HG02981 (cell line): ENCODE measurements around the gene NLGN1.
A peak's percentile ranks its signal among the peaks of the same experiment; 100 is the strongest.
"Not testable (repeated sequence)": the region's sequence is repeated elsewhere in the genome, so short reads cannot be mapped to it uniquely, and the experiment has no call there.

ENCODE experiments used
- ATAC-seq: cut with Tn5 transposase; IDR thresholded peaks from one replicate; pipeline ENCODE4 v1.9.1; 2021; ENCODE audit warnings: mild to moderate bottlenecking, moderate library complexity; ENCODE audit not compliant: unreplicated experiment

NLGN1 gene

DNA sequence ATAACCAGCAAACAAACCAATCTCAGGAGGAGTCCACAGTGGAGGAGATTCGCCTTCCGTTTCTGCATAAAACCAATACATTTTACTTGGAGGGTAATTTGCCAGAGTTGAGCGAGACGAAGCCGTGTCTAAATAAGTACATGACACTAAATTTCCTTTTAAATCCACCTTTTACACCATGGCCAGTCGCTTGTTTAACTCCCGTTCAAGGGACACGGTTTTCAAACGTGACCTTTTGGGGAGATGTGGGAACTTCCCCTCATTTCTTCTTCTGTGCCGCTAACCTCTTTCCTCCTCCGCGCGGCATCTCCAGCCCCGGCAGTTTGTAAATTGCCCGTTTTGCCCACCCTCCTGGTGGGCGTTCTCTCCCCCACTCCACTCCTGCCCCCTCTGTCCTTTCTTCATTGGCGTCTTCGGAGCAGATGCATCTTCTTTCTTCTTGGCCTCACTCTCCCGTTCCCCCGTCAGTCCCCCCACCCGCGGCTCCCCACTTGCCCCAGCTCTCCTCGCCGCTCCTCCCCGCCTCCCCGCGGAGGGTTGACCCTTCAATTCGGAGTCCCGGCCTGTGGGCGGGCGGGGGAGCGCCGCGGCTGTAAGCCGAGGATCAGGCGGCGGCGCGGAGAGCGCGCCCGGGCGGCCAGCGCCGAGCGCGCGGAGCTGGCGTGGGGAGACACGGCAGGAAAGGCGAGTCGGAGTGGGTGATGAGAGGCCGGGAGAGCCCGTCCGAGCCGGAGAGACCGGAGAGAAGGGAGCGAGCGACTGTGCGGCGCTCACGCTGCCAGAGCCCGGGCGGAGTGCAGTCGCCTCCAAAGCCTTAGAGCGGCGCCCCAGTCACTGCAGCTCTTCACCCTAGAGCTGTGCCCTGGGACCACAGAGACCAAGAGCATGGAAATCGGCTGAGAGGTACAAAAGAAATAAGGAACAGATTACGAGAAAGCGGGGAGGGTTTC, at the start of gene NLGN1:
TSS of gene NLGN1 (plus strand) at position 584 of the 950 bp plus-strand sequence.
- no peak for ATAC-seq

GRCh38 chr3:173351886-173352285, 45.7 kb upstream of the NLGN1 start:
- ATAC-seq, result no peak

GRCh38 chr3:173353137-173353536, 44.4 kb upstream of the NLGN1 start:
- not testable (repeated sequence) for ATAC-seq

GRCh38 chr3:173354124-173354523, 43.4 kb upstream of the NLGN1 start:
- no peak for ATAC-seq

DNA sequence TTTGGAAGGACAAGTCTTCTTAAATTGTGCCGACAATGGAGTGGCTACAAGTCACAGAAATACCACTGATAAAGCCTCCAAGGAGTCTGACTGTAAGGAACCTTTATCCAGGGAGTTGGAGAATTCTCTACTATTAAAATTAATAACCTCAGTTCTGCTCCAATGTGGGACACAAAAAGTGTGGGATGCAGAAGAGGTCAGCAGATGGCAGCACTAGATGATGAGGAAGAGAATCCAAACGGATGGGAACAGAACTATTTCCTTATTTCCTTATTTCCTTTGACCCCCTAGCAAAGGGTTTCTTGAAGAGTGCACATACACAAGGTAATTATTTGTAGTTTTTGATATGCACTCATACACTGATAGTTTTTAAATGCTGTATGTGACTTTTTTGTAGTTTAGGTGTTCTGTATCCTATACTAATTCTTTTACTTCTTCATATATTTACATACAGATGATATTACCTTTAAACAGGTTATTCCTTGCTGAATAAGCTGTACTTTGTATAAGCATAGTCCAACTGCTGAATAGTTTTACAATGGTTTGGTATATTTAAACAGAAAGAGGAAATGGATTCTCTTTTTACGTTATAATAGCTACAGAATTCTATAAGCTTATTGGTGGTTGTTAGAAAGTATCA, 25.6 kb upstream of the NLGN1 start:
- ATAC-seq, result no peak

- no peak for ATAC-seq
These were observed 16.9 kb upstream of the NLGN1 start for GRCh38 chr3:173380681-173381080.

DNA sequence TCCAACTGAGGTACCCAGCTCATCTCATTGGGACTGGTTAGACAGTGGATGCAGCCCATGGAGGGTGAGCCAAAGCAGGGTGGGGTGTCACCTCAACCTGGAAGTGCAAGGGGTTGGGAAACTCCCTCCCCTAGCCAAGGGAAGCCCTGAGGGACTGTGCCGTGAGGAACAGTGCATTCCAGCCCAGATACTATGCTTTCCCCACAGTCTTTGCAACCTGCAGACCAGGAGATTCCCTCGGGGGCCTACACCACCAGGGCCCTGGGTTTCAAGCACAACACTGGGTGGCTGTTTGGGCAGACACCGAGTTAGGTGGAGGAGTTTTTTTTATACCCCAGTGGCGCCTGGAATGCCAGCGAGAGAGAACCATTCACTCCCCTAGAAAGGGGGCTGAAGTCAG, 15.6 kb upstream of the NLGN1 start:
- ATAC-seq, result not testable (repeated sequence)

DNA sequence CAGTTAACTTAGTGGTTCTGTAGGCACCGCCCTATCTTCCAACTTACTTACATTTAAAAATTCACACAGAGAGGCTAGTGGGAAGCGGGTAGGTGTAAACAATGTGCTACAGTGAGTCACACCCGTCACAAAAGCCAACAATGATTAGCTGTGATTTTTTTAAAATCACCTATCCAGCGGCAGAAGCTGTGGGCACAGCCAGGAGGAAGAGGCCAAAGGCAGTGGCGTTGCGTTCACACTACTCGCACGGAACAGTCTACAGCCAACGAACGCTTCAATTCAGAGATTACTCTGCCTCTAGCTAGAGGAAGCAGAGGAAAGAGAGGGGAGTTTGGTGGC, 2.5 kb upstream of the NLGN1 start:
- ATAC-seq, result peak; percentile 30

DNA sequence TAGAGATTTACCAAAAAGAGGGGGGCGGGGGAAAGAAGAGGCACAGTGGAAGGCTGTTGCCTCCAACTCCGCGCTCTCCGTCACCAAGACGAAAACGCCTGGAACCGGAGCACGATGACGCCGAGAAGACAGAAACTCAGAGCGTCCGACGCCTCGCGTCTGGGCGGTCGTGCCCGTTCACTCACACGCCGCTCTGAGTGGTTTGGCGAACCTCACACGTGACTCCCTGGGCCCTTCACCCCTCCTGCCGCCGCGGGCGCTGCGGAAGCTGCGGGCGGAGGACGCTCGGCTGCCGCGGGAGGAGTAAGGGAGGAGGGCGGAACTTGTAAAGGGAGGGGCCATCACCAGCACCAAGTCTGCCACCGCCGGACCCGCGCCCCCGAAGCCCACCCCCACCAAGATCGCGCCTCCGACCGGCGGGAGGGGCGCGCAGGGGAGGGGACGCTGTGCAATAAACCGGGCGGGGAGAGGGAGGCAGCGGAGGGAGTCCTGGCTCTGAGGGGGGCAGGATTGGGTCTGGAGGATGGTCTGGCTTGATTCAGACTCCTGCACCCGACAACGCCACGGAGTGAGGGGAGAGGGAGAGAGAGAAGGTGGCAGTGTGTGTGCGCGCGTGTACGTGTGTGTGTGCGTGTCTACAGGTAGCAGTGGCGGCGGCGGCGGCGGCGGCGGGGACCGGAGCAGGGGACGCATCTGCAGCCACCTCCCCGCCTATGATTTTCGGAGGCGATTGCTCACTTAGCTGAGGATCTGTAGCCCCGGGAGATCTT, 1.9 kb upstream of the NLGN1 start:
- peak; percentile 93 for ATAC-seq

DNA sequence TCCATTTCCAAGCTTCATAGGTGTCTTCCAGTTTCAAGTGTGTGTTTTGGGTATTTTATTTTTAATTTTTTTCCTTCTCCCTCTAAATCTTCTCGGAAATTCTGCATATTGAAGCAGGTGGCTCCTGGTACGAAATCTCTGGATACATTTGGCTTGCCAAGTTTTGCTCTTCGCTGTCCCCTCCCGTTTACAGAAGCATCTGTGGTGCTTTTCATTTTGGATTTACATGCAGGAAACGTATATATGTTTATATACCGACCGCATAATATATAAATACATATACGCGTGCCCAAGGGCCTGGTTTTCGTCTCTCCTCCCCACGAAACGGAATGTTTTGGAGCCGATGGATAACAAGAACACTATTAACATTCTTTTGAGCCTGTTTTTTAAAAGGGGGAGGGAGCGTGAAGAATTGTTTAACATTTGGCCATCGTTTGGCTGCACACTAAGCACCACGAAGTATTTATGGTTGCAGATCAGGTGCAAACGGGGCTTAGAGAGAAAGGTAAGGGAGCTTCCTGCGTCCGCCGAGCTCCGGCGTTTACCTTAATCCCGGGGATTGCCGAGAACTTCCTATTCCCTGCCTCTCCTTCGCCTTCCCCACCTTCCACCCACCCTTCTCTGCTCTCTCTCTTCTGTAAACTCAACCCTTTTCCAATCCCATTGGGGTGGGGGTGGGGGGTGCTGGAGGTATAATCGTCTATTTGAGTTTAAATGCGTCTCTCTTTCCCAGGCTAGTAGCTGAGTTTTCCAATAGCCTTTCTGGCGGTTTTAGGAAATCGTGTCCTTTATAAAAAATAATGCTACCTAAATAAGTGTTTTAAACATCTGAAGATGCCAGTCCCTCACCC, 1.1 kb upstream of the NLGN1 start:
- ATAC-seq, result no peak

DNA sequence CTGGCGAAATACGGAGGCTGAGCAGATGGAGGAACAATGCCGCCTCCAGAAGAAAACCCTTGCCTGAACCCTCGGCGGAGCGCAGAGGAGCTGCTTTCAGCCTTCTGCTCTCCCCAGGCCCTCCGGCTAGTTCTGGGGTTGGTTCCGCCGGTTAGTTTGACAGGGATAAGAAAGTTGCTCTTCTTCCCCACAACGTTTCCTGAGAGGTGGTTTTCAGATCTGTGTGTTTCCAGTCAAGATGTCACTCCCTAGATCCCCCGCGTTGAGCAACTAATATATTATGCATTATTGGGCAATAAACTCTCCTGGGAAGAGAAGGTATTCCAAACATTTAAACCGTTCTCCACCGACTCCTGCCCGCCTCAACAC, 551 bp downstream of the NLGN1 start:
- ATAC-seq, result no peak

DNA sequence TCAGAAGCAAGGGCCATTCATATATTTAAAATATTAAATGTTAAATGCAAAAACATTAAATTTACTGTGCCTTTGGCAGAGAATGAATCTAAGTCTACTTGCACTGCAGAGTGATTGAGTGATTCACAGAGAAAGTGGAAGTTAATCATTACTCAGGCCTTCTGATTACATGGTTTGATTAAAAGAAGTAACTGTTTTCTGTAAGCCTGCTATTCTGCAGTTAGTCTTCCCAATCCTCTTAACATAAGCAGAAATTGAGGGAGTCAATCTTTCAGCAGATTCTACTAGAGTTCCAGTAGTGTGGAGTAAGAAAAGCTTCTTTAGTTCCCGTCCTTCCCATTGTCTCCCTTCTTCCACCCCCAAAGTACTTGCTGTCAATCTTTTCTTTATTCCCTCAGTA, 1.5 kb downstream of the NLGN1 start:
- no peak for ATAC-seq

DNA sequence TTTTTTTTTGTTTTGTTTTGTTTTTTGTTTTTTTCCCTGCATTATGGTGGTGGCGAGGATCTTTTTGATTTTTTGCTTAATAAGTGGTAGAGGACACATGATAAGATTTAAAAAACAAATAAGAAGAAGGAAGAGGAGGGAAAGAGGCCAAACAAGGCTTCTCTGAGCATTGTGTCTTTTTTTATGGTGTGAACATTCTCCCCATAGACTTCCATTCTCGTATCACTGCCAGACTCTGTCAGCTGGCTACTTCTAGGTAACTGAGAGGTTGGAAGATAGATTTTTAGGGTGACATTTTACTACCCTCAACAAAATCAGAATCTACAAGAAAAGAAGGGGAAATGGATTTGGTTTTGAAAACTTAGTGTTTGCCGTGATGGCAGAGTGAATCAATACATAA, 3.8 kb downstream of the NLGN1 start:
- ATAC-seq, result no peak

- no peak for ATAC-seq
These were observed 5.1 kb downstream of the NLGN1 start for GRCh38 chr3:173402656-173403055.

- no peak for ATAC-seq
These were observed 5.8 kb downstream of the NLGN1 start for GRCh38 chr3:173403376-173403775.

DNA sequence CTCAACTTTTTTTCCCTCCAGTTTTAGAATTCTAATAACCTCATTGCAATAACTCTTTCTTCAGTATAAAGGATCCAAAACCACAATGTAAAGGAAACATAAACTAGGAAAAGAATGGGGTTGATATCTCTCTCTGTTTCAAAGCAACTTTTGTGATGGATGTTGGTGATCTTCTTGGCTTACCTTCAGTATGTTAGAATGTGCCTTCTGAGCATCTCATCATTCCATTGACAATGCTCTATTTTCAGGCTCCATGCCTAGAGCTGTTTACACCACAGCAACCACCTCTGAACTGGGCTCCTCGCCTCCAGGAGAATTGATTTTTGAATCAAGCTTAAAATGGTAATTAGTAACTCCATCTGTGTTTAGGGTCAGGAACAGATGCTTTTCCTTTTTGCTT, 6.6 kb downstream of the NLGN1 start:
- no peak for ATAC-seq

GRCh38 chr3:173410436-173410835, 12.9 kb downstream of the NLGN1 start:
- no peak for ATAC-seq

DNA sequence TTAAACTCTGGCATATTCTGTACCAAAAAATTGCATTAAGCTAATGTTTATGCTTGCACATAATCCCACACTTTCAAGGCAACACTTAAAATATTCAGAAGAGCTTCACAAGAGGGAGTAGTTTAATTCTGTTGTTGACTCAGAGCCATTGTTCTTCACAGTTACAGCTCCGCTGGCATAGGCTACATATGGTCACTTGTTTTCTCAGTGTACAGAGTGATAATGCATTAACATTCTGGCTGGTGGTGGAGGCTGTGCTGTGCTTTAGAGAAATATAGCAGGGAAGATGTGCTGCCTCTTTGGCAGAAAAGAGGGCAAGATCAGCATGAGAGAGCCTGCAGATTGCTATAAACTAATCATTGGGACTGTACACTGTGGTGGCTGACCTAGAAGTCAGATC, 13.3 kb downstream of the NLGN1 start:
- ATAC-seq, result no peak

DNA sequence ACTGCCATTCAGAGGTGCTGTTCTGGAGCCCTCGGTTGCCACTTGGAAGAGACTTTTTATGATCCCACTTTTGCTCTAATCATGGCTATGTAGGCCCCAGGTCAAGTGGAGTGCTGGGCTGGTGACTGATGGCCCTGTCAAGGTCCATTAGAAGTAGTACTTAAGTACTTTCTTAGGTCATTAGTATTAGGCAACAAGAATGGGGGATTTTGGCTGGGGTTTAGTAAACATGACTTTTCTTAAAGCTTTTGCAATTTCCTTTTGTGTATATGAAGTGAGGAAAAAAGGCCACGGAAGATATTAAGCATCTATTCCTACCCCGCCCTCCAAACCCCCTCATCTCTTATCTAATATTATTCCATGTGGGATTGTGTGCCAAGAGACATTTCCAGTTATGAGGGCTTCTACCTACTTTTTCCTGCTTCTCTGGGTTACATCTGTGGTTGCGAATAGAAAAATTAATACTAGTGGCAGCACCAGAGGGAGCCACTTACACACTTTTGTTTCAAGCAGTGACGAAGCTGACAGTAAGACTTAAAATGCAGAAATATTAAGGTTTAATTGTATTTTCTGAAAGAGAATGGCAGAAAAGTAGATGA, 13.9 kb downstream of the NLGN1 start:
- ATAC-seq, result no peak

GRCh38 chr3:173416070-173416469, 18.5 kb downstream of the NLGN1 start:
- no peak for ATAC-seq
